ENCODE measurements around the gene TAF15.

Gene TAF15

GRCh38 chr17:35817196-35817595 lies 7.9 kb downstream of the TAF15 start:
- DNase-seq (ENCODE audit: low spot score) (no peak), FAIRE-seq (no peak)

GRCh38 chr17:35819455-35819854 lies 10.2 kb downstream of the TAF15 start:
- FAIRE-seq (no peak), DNase-seq (ENCODE audit: low spot score) (no peak)

- DNase-seq (ENCODE audit: low spot score) (no peak), FAIRE-seq (no peak)
These were observed 12.0 kb downstream of the TAF15 start for GRCh38 chr17:35821308-35821707.

- FAIRE-seq (no peak), DNase-seq (ENCODE audit: low spot score) (no peak)
These were observed 15.9 kb downstream of the TAF15 start for GRCh38 chr17:35825206-35825605.

- no peak for DNase-seq (ENCODE audit: low spot score)
These were observed 31.8 kb downstream of the TAF15 start for GRCh38 chr17:35841101-35841500.

GRCh38 chr17:35841505-35841904 lies 32.2 kb downstream of the TAF15 start:
- FAIRE-seq, result no peak
- no peak for DNase-seq (ENCODE audit: low spot score)

More at GRCh38 chr17:35841101-35841500, 31.8 kb downstream of the TAF15 start:
- FAIRE-seq, result no peak

GRCh38 chr17:35842239-35842638 lies 33.0 kb downstream of the TAF15 start:
- DNase-seq (ENCODE audit: low spot score) (no peak), FAIRE-seq (no peak)

- FAIRE-seq (no peak), DNase-seq (ENCODE audit: low spot score) (no peak)
These were observed 34.4 kb downstream of the TAF15 start for GRCh38 chr17:35843698-35844097.

- DNase-seq (ENCODE audit: low spot score) (no peak), FAIRE-seq (no peak)
These were observed 35.3 kb downstream of the TAF15 start for GRCh38 chr17:35844547-35844946.

- DNase-seq (ENCODE audit: low spot score), result no peak
- no peak for FAIRE-seq
These were observed 36.9 kb downstream of the TAF15 start for GRCh38 chr17:35846055-35846809.

GRCh38 chr17:35847006-35847405 lies 37.7 kb downstream of the TAF15 start:
- DNase-seq (ENCODE audit: low spot score), result no peak
- no peak for FAIRE-seq

- no peak for DNase-seq (ENCODE audit: low spot score)
- FAIRE-seq, result no peak
These were observed 38.5 kb downstream of the TAF15 start for GRCh38 chr17:35847633-35848373.

- peak; percentile 36 for DNase-seq (ENCODE audit: low spot score)
- no peak for FAIRE-seq
These were observed 40.4 kb downstream of the TAF15 start for GRCh38 chr17:35849469-35850348.

- no peak for DNase-seq (ENCODE audit: low spot score)
- FAIRE-seq, result no peak
These were observed 46.7 kb downstream of the TAF15 start for GRCh38 chr17:35855965-35856364.

- DNase-seq (ENCODE audit: low spot score) (no peak), FAIRE-seq (no peak)
These were observed 47.3 kb downstream of the TAF15 start for GRCh38 chr17:35856603-35857002.

- no peak for FAIRE-seq
These were observed 55.6 kb downstream of the TAF15 start for GRCh38 chr17:35864853-35865252.

GRCh38 chr17:35865412-35866340 lies 56.4 kb downstream of the TAF15 start:
- no peak for FAIRE-seq

More at GRCh38 chr17:35864853-35865252, 55.6 kb downstream of the TAF15 start:
- DNase-seq (ENCODE audit: low spot score), result no peak

GRCh38 chr17:35866341-35866950 lies 57.2 kb downstream of the TAF15 start:
- no peak for DNase-seq (ENCODE audit: low spot score)
- FAIRE-seq, result no peak

More at GRCh38 chr17:35865412-35866340, 56.4 kb downstream of the TAF15 start:
- DNase-seq (ENCODE audit: low spot score), result no peak

GRCh38 chr17:35867574-35867973 lies 58.3 kb downstream of the TAF15 start:
- DNase-seq (ENCODE audit: low spot score), result no peak
- FAIRE-seq, result no peak

GRCh38 chr17:35868737-35869136 lies 59.5 kb downstream of the TAF15 start, which contains the start of gene HEATR9:
HEATR9 (minus strand) TSS chr17:35868891; CDS start chr17:35868742, 149 bp downstream.
- DNase-seq (ENCODE audit: low spot score), result no peak

More at GRCh38 chr17:35868737-35869136, 59.5 kb downstream of the TAF15 start, which contains the start of gene HEATR9:
- no peak for FAIRE-seq
